Vagina (tissue), 2 donors: ENCODE results near the gene SCLT1.

ENCODE experiments used
- POLR2A ChIP-seq, 2 donors: fragments of 450-650 bp; IDR thresholded peaks; one replicate each; pipeline ENCODE4 v1.6.1; 2017; ENCODE audit warnings: antibody characterized with exemption in 2 of 2, mild to moderate bottlenecking in 2 of 2, moderate library complexity in 2 of 2
- POLR2AphosphoS5 ChIP-seq, 2 donors: sonication (generic); formaldehyde crosslinking; IDR thresholded peaks; one replicate each; pipeline ENCODE4 v1.9.0; 2017; ENCODE audit warnings: antibody characterized with exemption in 2 of 2, mild to moderate bottlenecking in 2 of 2, low read depth in 1 of 2; ENCODE audit not compliant: insufficient read depth in 1 of 2

- TF ChIP-seq POLR2AphosphoS5 (IDR thresholded peaks at IDR 0.05; ENCODE audit: insufficient read depth in 1 of 2, low read depth in 1 of 2): no peak
- TF ChIP-seq POLR2A (IDR thresholded peaks at IDR 0.05): no peak
Measured at GRCh38 chr4:129092631-129093190, 628 bp downstream of the SCLT1 start.
